BE2C (cell line): ENCODE data around the gene CXCL3.

Experiments used
- DNase-seq: peaks from one replicate; pipeline ENCODE4 v3.0.0-alpha.2; 2020
- H3K27me3 ChIP-seq: fragments of 250-450 bp; sonication (Bioruptor Pico); 2 replicates; pipeline ENCODE4 v1.5.1; 2020; ENCODE audit warnings: mild to moderate bottlenecking
- H3K36me3 ChIP-seq: fragments of 250-450 bp; sonication (Bioruptor Pico); 2 replicates; pipeline ENCODE4 v1.5.1; 2020; ENCODE audit warnings: mild to moderate bottlenecking
- H3K4me1 ChIP-seq: fragments of 250-450 bp; sonication (Bioruptor Pico); 2 replicates; pipeline ENCODE4 v1.5.1; 2020
- H3K4me3 ChIP-seq: 2 replicates; pipeline ENCODE4 v1.5.1; 2011; ENCODE audit warnings: low read depth, low read length
- H3K9me3 ChIP-seq: fragments of 250-450 bp; sonication (Bioruptor Pico); 2 replicates; pipeline ENCODE4 v1.5.1; 2020
- TF ChIP-seq, protein P1 (sequence below): IDR thresholded peaks from 2 replicates; pipeline ENCODE4 v1.5.1; 2012; ENCODE audit warnings: mild to moderate bottlenecking, low read depth, low read length

CXCL3 gene

GRCh38 chr4:74004668-74005067 lies 33.8 kb downstream of the CXCL3 start:
- peaks cover 4% of the 10 kb centered on the region for H3K27me3 ChIP-seq
- H3K4me1 ChIP-seq = no peaks in the 10 kb centered on the region
- no peak overlapping the region for H3K4me3 ChIP-seq
- no peaks in the 10 kb centered on the region for H3K36me3 ChIP-seq
- TF ChIP-seq, protein P1, sequence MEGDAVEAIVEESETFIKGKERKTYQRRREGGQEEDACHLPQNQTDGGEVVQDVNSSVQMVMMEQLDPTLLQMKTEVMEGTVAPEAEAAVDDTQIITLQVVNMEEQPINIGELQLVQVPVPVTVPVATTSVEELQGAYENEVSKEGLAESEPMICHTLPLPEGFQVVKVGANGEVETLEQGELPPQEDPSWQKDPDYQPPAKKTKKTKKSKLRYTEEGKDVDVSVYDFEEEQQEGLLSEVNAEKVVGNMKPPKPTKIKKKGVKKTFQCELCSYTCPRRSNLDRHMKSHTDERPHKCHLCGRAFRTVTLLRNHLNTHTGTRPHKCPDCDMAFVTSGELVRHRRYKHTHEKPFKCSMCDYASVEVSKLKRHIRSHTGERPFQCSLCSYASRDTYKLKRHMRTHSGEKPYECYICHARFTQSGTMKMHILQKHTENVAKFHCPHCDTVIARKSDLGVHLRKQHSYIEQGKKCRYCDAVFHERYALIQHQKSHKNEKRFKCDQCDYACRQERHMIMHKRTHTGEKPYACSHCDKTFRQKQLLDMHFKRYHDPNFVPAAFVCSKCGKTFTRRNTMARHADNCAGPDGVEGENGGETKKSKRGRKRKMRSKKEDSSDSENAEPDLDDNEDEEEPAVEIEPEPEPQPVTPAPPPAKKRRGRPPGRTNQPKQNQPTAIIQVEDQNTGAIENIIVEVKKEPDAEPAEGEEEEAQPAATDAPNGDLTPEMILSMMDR = no peak
- DNase-seq = no peak
- H3K9me3 ChIP-seq = no peaks in the 10 kb centered on the region

DNA sequence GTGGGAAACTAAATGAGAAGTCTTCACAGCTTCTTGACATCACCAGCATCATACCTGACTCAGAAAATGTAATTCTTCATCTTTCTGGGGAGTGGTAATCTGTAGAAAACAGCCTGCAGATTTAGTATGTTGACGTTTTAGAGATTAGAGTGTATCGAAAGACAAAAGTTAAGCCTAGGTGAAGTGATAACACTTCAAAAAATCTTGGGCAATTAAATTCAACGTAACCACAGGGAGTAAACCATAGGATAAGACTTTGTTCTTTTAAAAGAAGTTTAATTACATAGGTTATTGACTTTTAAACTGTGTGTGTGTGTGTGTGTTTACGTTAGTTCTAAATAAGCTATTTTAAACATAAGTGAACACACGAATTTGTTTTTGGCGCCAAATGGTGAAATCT lies 38.2 kb downstream of the CXCL3 start:
- Histone ChIP-seq H3K4me1 (no peaks in the 10 kb centered on the region), H3K4me3 (no peak overlapping the region), H3K27me3 (peaks cover 25% of the 10 kb centered on the region), H3K9me3 (no peaks in the 10 kb centered on the region), H3K36me3 (no peaks in the 10 kb centered on the region)
- DNase-seq = no peak
- TF ChIP-seq, protein P1 = no peak

GRCh38 chr4:73998040-73999011 lies 40.2 kb downstream of the CXCL3 start, which contains the start of gene CXCL5:
Gene CXCL5 (minus strand): TSS chr4:73998677. CDS start chr4:73998581, 96 bp downstream.
- no peak for DNase-seq
- Histone ChIP-seq H3K9me3 (no peaks in the 10 kb centered on the region), H3K4me1 (no peaks in the 10 kb centered on the region), H3K27me3 (peaks cover 31% of the 10 kb centered on the region), H3K4me3 (no peak within 1 kb of the TSS), H3K36me3 (no peaks in the 10 kb centered on the region)
- TF ChIP-seq, protein P1 = no peak

- TF ChIP-seq, protein P1 = no peak
- Histone ChIP-seq H3K9me3 (no peaks in the 10 kb centered on the region), H3K36me3 (no peaks in the 10 kb centered on the region), H3K4me3 (no peak overlapping the region), H3K4me1 (no peaks in the 10 kb centered on the region), H3K27me3 (peaks cover 9% of the 10 kb centered on the region)
- DNase-seq = no peak
Observed at GRCh38 chr4:73992050-73992449, 46.4 kb downstream of the CXCL3 start.

DNA sequence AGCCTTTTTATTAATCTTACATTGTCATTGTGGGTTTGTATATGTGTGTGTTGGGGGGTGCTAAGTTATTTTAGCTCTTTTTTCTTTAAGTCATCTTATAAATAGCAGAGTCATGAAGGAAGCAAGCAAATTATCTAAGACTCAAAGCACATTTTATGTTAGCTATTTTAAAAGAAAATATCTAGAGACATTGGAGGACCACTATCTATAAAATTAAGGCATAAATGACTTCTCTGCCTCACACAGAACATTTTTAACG lies 46.8 kb downstream of the CXCL3 start:
- H3K9me3 ChIP-seq = no peaks in the 10 kb centered on the region
- DNase-seq = no peak
- H3K27me3 ChIP-seq = peaks cover 7% of the 10 kb centered on the region; the same call in 1 of the 2 replicates
- no peak overlapping the region for H3K4me3 ChIP-seq
- no peaks in the 10 kb centered on the region for H3K4me1 ChIP-seq
- TF ChIP-seq, protein P1 = no peak
- H3K36me3 ChIP-seq = no peaks in the 10 kb centered on the region
